ENCODE measurements around the gene SCPEP1. TPM values are rescaled to one million over a fixed set of nuclear protein-coding genes. Genes with fewer than 3 reads are reported as not detected.
"Not testable (repeated sequence)": the region's sequence is repeated elsewhere in the genome, so short reads cannot be mapped to it uniquely, and the experiment has no call there.

SCPEP1 gene
- total and polyA plus RNA-seq, 10 of the 15 experiments (the other 5 are each of a cell fraction or from before 2014, with no cell fraction given), result 31.2 to 80.2 (median 40.7) TPM

GRCh38 chr17:56936697-56937322 is 41.1 kb upstream of the SCPEP1 start:
- no TSS peak for BruUV-seq (replicated peaks)
- no peak for FAIRE-seq
- TF ChIP-seq SUPT20H (IDR thresholded peaks at IDR 0.05; ENCODE audit: borderline replicate concordance, control insufficient read depth, low read depth, low read length), result no peak
- ATAC-seq, result no peak
- H4K20me1 ChIP-seq (ENCODE audit: control insufficient read depth, insufficient read depth), result no peaks in the 10 kb centered on the region
- no peak overlapping the region for H3K9ac ChIP-seq (ENCODE audit: control insufficient read depth, insufficient read depth, low read length)
- no peaks in the 10 kb centered on the region for H3K27me3 ChIP-seq (replicated peaks in 1 of 2; ENCODE audit: control insufficient read depth in 2 of 2, insufficient read depth in 2 of 2, low read length in 1 of 2)
- ChIA-PET POLR2A (no interaction called here), RAD21 (ENCODE audit: unreplicated experiment) (no interaction called here), CTCF (interaction anchor here (0.6 to 2.2 kb wide), 4 partner anchors 57 to 117 kb away, joined by 3 to 15 read pairs (median 4); no protein-coding TSS in a partner anchor), SMC1A (ENCODE audit: uncharacterized antibody, unreplicated experiment) (interaction anchor here (0.7 to 1.6 kb wide), 4 partner anchors 84 to 119 kb away, joined by 3 to 7 read pairs (median 4); no protein-coding TSS in a partner anchor)
- no peaks in the 10 kb centered on the region for H3K9me3 ChIP-seq (replicated peaks; ENCODE audit: control insufficient read depth, insufficient read depth, low read length)
- WGBS (ENCODE audit: insufficient coverage, insufficient replicate concordance, low lambda C conversion rate, missing lambda C conversion rate), result 87% methylated on average over 6 of the region's 6 CpGs
- H3K27ac ChIP-seq (ENCODE audit: control insufficient read depth, insufficient read depth), result no peak overlapping the region
- no peak overlapping the region for H2AFZ ChIP-seq (ENCODE audit: control insufficient read depth, low read depth, low read length)
- peaks cover 0 to 13% of the 10 kb centered on the region in 2 experiments; a peak in 3 of 4 replicates for H3K36me3 ChIP-seq (ENCODE audit: control insufficient read depth in 2 of 2, insufficient read depth in 2 of 2, low read length in 1 of 2)
- H3K4me2 ChIP-seq (ENCODE audit: control insufficient read depth, insufficient read depth), result no peak overlapping the region
- no peak overlapping the region for H3K4me3 ChIP-seq
- intact Hi-C loops (cut with micrococcal nuclease; ENCODE audit: unreplicated experiment), result no loop called here
- no peak for DNase-seq (ENCODE audit: low read depth, low spot score)
- in situ Hi-C loops (cut with MboI), result loop anchor here (5.0 kb wide), 1 partner anchor 120 kb away; no protein-coding TSS in a partner anchor
- no peaks in the 10 kb centered on the region for H3K4me1 ChIP-seq (ENCODE audit: control insufficient read depth, insufficient read depth, low read length)
- H3K79me2 ChIP-seq (ENCODE audit: control insufficient read depth, insufficient read depth, low read length), result no peaks in the 10 kb centered on the region

- CTCF ChIA-PET, result interaction anchor here (0.7 to 2.2 kb wide), 7 partner anchors 101 to 158 kb away, joined by 3 to 15 read pairs (median 3); no protein-coding TSS in a partner anchor
- RAD21 ChIA-PET (ENCODE audit: unreplicated experiment), result no interaction called here
- no peak overlapping the region for H2AFZ ChIP-seq (ENCODE audit: control insufficient read depth, low read depth, low read length)
- H3K4me1 ChIP-seq (ENCODE audit: control insufficient read depth, insufficient read depth, low read length), result no peaks in the 10 kb centered on the region
- peaks cover 0 to 13% of the 10 kb centered on the region in 2 experiments; a peak in 3 of 4 replicates for H3K36me3 ChIP-seq (ENCODE audit: control insufficient read depth in 2 of 2, insufficient read depth in 2 of 2, low read length in 1 of 2)
- no peak for ATAC-seq
- SMC1A ChIA-PET (ENCODE audit: uncharacterized antibody, unreplicated experiment), result no interaction called here
- no TSS peak for BruUV-seq (replicated peaks)
- H3K9ac ChIP-seq (ENCODE audit: control insufficient read depth, insufficient read depth, low read length), result no peak overlapping the region
- H3K79me2 ChIP-seq (ENCODE audit: control insufficient read depth, insufficient read depth, low read length), result no peaks in the 10 kb centered on the region
- in situ Hi-C loops (cut with MboI) (loop anchor here (5.0 kb wide), 1 partner anchor 120 kb away; no protein-coding TSS in a partner anchor), intact Hi-C loops (cut with micrococcal nuclease; ENCODE audit: unreplicated experiment) (no loop called here)
- H3K9me3 ChIP-seq (replicated peaks; ENCODE audit: control insufficient read depth, insufficient read depth, low read length), result no peaks in the 10 kb centered on the region
- POLR2A ChIA-PET, result no interaction called here
- H3K4me2 ChIP-seq (ENCODE audit: control insufficient read depth, insufficient read depth), result no peak overlapping the region
- H3K4me3 ChIP-seq, result no peak overlapping the region
- 100% methylated on average over 2 of the region's 2 CpGs for WGBS (ENCODE audit: insufficient coverage, insufficient replicate concordance, low lambda C conversion rate, missing lambda C conversion rate)
- no peak overlapping the region for H3K27ac ChIP-seq (ENCODE audit: control insufficient read depth, insufficient read depth)
- H3K27me3 ChIP-seq (replicated peaks in 1 of 2; ENCODE audit: control insufficient read depth in 2 of 2, insufficient read depth in 2 of 2, low read length in 1 of 2), result no peaks in the 10 kb centered on the region
- TF ChIP-seq SREBF2 (IDR thresholded peaks at IDR 0.05; ENCODE audit: low read length) (no peak), ZNF24 (IDR thresholded peaks at IDR 0.05) (no peak)
- no peak for DNase-seq (ENCODE audit: low read depth, low spot score)
- FAIRE-seq, result no peak
- H4K20me1 ChIP-seq (ENCODE audit: control insufficient read depth, insufficient read depth), result no peaks in the 10 kb centered on the region
Measured at GRCh38 chr17:56937687-56938086, 40.2 kb upstream of the SCPEP1 start.

GRCh38 chr17:56938206-56938605 is 39.7 kb upstream of the SCPEP1 start:
- intact Hi-C loops (cut with micrococcal nuclease; ENCODE audit: unreplicated experiment); H2AFZ ChIP-seq (ENCODE audit: control insufficient read depth, low read depth, low read length); FAIRE-seq; H3K9ac ChIP-seq (ENCODE audit: control insufficient read depth, insufficient read depth, low read length); RAD21 ChIA-PET (ENCODE audit: unreplicated experiment); H3K9me3 ChIP-seq (replicated peaks; ENCODE audit: control insufficient read depth, insufficient read depth, low read length); SMC1A ChIA-PET (ENCODE audit: uncharacterized antibody, unreplicated experiment); H3K79me2 ChIP-seq (ENCODE audit: control insufficient read depth, insufficient read depth, low read length); ATAC-seq; POLR2A ChIA-PET; H3K4me2 ChIP-seq (ENCODE audit: control insufficient read depth, insufficient read depth); DNase-seq (ENCODE audit: low read depth, low spot score); H4K20me1 ChIP-seq (ENCODE audit: control insufficient read depth, insufficient read depth); H3K4me1 ChIP-seq (ENCODE audit: control insufficient read depth, insufficient read depth, low read length); H3K4me3 ChIP-seq; BruUV-seq (replicated peaks); H3K27ac ChIP-seq (ENCODE audit: control insufficient read depth, insufficient read depth); H3K27me3 ChIP-seq (replicated peaks in 1 of 2; ENCODE audit: control insufficient read depth in 2 of 2, insufficient read depth in 2 of 2, low read length in 1 of 2): not testable (repeated sequence)
- in situ Hi-C loops (cut with MboI), result loop anchor here (5.0 kb wide), 1 partner anchor 121 kb away; no protein-coding TSS in a partner anchor
- H3K36me3 ChIP-seq (ENCODE audit: control insufficient read depth in 2 of 2, insufficient read depth in 2 of 2, low read length in 1 of 2), result peaks cover 0 to 15% of the 10 kb centered on the region in 2 experiments; a peak in 3 of 4 replicates
- CTCF ChIA-PET, result interaction anchor here (0.6 to 1.1 kb wide), 6 partner anchors 101 to 216 kb away, joined by 3 to 8 read pairs (median 3); no protein-coding TSS in a partner anchor
- WGBS (ENCODE audit: insufficient coverage, insufficient replicate concordance, low lambda C conversion rate, missing lambda C conversion rate), result 56% methylated on average over 5 of the region's 5 CpGs
